GM12878 (cell line): Measurements from ENCODE around the gene TMSB10. TPM values are rescaled to one million over a fixed set of nuclear protein-coding genes. Genes with fewer than 3 reads are reported as not detected.
A peak's percentile ranks its signal among the peaks of the same experiment; 100 is the strongest.

Experiments
- CBX5 ChIP-seq: sonication (generic); IDR thresholded peaks from 2 replicates; pipeline ENCODE4 v1.6.1; 2016; ENCODE audit warnings: low read depth, moderate library complexity, mild to moderate bottlenecking, inconsistent platforms
- CHD2 ChIP-seq: IDR thresholded peaks from 2 replicates; pipeline ENCODE4 v1.6.1; 2011; ENCODE audit warnings: low read depth, low read length, improper control_type of control experiment, borderline replicate concordance
- CTCF ChIP-seq, 3 experiments: IDR thresholded peaks in 2 of 3; conservative IDR thresholded peaks in 1 of 3; 2 replicates each; pipeline ENCODE4 v1.5.1; 2011; ENCODE audit warnings: low read depth in 3 of 3, low read length in 3 of 3, mild to moderate bottlenecking in 3 of 3, control low read depth in 2 of 3, moderate library complexity in 2 of 3, inconsistent platforms in 1 of 3, mixed read lengths in 1 of 3; ENCODE audit not compliant: control insufficient read depth in 2 of 3, insufficient read depth in 1 of 3; ENCODE audit errors: extremely low read depth in 1 of 3
- GATAD2B ChIP-seq: fragments of 450-650 bp; conservative IDR thresholded peaks from 2 replicates; pipeline ENCODE4 v1.6.1; 2017; ENCODE audit warnings: low read depth, mild to moderate bottlenecking, moderate library complexity
- NBN ChIP-seq: fragments of 450-650 bp; IDR thresholded peaks from 2 replicates; pipeline ENCODE4 v1.6.1; 2016
- RFX5 ChIP-seq: IDR thresholded peaks from 2 replicates; pipeline ENCODE4 v1.6.1; 2011; ENCODE audit warnings: low read depth, low read length, improper control_type of control experiment
- SPI1 ChIP-seq: IDR thresholded peaks from 2 replicates; pipeline ENCODE4 v1.6.1; 2011; ENCODE audit warnings: low read depth, mild to moderate bottlenecking, low read length, moderate library complexity, borderline replicate concordance; ENCODE audit not compliant: insufficient read depth
- ZNF687 ChIP-seq: fragments of 450-650 bp; IDR thresholded peaks from 2 replicates; pipeline ENCODE4 v1.6.1; 2017; ENCODE audit warnings: mild to moderate bottlenecking, moderate library complexity
- ZSCAN29 ChIP-seq: fragments of 450-650 bp; IDR thresholded peaks from 2 replicates; pipeline ENCODE4 v1.6.1; 2017; ENCODE audit warnings: mild to moderate bottlenecking, moderate library complexity
- polyA plus RNA-seq, 11 experiments: library from polyadenylated mRNA; depleted of rRNA in 4 of 11; unstranded in 6 of 11; stranded (reverse) in 5 of 11; fragments of >200 nt; fragmentation: Nextera tagmentation in 4 of 11; fragmentation: Illumina TruSeq in 1 of 11; extraction: Ambion mirVana in 4 of 11; extraction: Trizol in 1 of 11; gene quantifications; 1 replicate in 1 of 11; 2 replicates in 10 of 11; pipeline versions ENCODE4 v1.2.1 to v1.2.3, GENCODE V29; 2011 to 2016; ENCODE audit warnings: inconsistent platforms in 2 of 11, missing spikeins in 2 of 11, low read depth in 1 of 11
- total RNA-seq, 4 experiments: library from RNA; depleted of rRNA in 3 of 4; stranded (reverse); fragments of >200 nt in 3 of 4; fragmentation: Illumina TruSeq in 1 of 4; extraction: Trizol in 1 of 4; gene quantifications; 2 replicates each; pipeline versions ENCODE4 v1.2.1 to v1.2.3, GENCODE V29; 2013 to 2021

Gene TMSB10
- total and polyA plus RNA-seq, 10 of the 15 experiments (the other 5 are each of a cell fraction or from before 2014, with no cell fraction given) = 1,406 to 4,860 (median 3,381) TPM

- TF ChIP-seq ZNF687 (no peak), SPI1 (no peak), CBX5 (no peak), GATAD2B (no peak), CHD2 (0 out of 2 replicates have a peak, but pooled peaks have one; percentile 46), NBN (peak; percentile 51; the same call in 1 of the 2 replicates), ZSCAN29 (no peak), CTCF (IDR thresholded peaks at IDR 0.05 in 2 of 3, conservative IDR thresholded peaks at IDR 0.05 in 1 of 3; ENCODE audit: control insufficient read depth in 2 of 3, extremely low read depth in 1 of 3, insufficient read depth in 1 of 3, low read depth in 3 of 3, low read length in 3 of 3) (no peak), RFX5 (no peak)
These were observed 848 bp downstream of the TMSB10 start (continued) for GRCh38 chr2:84906108-84906899.
